Measurements from ENCODE around the gene DENND1A.
A peak's percentile ranks its signal among the peaks of the same experiment; 100 is the strongest.
"Not testable (repeated sequence)": the region's sequence is repeated elsewhere in the genome, so short reads cannot be mapped to it uniquely, and the experiment has no call there.

The DENND1A gene

GRCh38 chr9:123948286-123948685 is 18.4 kb upstream of the DENND1A start:
- no peak for DNase-seq (ENCODE audit: low spot score)

DNA sequence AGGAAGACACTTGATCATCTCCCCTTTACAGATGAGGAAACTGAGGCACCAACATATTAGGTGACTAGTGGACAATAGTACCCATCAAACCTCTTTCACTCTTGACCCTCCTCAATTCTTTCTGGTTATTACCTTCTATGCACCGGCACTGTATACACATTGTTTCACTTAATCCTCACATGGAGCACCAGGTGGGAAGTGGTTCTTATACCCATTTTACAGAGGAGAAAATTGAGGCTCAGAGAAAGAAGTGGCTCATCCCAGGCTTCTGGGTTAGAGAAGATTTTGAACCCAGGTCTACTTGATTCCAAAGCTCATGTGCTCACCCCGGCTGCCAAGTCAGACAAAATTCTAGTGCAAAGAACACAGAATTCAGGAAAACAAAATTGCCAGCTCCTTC is 17.4 kb upstream of the DENND1A start:
- no peak for DNase-seq (ENCODE audit: low spot score)

DNA sequence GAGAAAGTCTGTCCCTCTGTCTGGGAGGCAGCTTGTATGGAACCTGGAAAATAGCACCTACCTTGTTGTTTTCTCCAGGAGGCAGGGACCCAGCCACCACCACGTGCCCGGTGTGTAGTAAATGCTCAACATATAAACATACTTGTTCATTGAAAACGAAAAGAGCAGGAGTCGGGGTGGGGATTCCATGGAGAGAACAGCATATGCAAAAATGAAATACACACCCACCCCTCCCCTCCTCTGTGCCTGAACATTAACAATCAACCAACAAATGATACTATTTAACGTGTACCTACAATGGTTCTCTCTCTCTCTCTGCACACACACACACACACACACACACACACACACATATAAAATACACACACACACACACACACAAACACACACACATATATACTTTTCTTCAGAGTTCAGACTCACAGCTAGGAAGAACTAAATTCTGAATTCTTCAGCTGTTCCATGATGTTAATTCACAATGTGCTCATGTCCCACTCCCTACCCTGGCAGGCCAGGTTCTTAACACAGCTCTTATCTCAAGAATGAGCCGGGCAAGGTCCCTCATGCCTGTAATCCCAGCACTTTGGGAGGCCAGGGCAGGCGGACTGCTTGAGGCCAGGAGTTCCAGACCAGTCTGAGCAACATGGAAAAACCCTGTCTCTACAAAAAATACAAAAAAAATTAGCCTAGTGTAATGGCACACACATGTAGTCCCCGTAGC is 16.3 kb upstream of the DENND1A start:
- DNase-seq (ENCODE audit: low spot score) = no peak

- DNase-seq (ENCODE audit: low spot score) = no peak
Observed at GRCh38 chr9:123945532-123945931, 15.6 kb upstream of the DENND1A start.

GRCh38 chr9:123944464-123944863 is 14.5 kb upstream of the DENND1A start:
- not testable (repeated sequence) for DNase-seq (ENCODE audit: low spot score)

DNA sequence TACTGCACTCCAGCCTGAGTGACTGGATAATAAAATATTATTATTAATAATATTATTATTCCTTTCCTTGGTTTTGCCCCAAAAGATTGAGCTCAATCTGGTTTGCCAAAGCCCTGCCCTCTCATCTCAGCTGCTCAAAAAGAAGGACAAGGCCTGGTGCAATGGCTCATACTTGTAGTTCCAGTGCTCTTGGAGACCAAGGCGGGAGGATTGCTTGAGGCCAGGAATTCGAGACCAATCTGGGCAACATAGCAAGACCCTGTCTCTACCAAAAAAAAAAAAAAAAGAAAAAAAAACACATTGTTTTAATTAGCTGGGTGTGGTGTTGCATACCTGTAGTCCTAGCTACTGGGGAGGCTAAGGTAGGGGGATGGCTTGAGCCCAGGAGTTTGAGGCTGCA is 13.7 kb upstream of the DENND1A start:
- no peak for DNase-seq (ENCODE audit: low spot score)

DNA sequence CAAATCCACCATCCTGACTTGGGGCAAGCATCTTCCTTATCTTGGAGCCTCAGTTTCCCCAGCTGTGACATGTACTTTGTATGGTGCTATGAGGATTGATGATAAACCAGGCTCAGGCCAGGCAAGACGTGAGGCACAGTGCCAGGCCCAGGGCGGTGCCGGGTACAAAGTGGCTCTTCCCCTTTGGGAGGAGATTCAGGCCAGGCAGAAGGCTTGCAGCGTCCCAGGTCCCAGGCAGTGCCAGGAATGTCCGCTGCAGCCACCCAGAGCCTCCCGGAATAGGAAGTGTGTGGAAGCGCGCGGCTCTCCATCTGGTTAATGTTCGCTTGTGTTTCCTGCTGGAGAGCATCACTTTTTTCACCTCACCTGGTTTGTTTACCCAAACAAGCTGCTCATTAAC is 12.6 kb upstream of the DENND1A start:
- DNase-seq (ENCODE audit: low spot score) = no peak

DNA sequence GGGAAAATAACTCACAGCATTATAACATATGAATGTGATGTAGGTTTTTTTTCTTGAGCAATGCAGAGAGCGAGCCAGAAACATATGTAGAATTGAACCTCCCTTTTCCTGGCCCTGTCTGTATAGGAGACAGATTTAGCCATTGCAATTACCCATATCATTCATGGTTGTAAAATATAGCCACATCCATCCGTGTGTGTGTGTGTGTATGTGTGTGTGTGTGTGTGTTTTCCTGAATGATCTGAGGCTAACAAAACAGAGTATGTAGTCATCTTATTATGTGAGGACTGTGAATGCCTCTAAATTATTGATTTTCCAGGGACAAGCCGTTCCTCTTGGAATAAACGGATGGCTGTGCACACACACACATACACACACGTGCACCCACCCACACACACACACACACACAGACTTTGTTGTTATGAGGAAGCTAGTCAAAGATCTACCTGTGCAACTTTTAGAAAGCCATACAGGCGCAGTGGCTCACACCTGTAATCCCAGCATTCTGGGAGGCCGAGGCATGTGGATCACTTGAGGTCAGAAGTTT is 11.7 kb upstream of the DENND1A start:
- no peak for DNase-seq (ENCODE audit: low spot score)

DNA sequence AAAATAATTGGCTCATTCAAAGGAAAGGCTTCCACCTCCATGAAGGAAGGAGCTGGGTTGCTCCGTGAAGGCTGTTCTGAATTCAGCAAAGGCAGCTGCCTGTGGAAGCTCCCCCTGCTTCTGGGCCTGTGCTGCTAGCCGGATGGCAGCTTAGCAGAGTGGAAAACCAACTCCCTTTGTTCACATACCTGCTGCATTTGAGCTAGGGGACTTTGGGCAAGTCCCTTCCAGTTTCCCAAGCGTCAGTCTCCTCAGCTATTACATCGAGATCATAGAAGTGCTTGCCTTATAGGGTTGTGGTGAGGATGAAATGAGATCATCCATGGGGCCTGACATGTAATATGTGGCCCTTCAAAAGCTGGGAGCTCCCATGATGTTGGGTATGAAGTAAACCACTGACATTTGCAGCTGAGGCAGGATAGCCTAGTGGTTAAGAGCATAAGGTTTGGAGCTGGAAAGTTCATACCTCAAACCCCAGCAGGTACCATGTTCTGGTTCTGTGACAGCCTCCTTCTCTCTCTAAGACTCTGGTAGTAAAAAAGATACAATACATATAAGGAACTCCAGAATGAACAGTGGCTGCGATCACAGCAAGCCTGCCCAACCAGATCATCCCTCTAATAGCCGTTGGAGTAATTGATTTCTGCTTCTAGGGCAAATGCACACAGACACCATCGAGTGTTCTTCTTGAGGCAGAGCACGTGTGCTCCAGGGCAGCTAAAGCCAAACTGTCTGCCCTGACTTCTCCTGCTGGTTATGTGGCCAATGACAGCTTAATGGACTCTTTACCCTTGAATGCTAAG is 11.0 kb upstream of the DENND1A start:
- no peak for DNase-seq (ENCODE audit: low spot score)

GRCh38 chr9:123938401-123938800 is 8.5 kb upstream of the DENND1A start:
- no peak for DNase-seq (ENCODE audit: low spot score)

GRCh38 chr9:123936575-123936974 is 6.6 kb upstream of the DENND1A start:
- not testable (repeated sequence) for DNase-seq (ENCODE audit: low spot score)

- peak; percentile 61 for DNase-seq (ENCODE audit: low spot score)
Observed at GRCh38 chr9:123933440-123934212, 3.7 kb upstream of the DENND1A start.

DNA sequence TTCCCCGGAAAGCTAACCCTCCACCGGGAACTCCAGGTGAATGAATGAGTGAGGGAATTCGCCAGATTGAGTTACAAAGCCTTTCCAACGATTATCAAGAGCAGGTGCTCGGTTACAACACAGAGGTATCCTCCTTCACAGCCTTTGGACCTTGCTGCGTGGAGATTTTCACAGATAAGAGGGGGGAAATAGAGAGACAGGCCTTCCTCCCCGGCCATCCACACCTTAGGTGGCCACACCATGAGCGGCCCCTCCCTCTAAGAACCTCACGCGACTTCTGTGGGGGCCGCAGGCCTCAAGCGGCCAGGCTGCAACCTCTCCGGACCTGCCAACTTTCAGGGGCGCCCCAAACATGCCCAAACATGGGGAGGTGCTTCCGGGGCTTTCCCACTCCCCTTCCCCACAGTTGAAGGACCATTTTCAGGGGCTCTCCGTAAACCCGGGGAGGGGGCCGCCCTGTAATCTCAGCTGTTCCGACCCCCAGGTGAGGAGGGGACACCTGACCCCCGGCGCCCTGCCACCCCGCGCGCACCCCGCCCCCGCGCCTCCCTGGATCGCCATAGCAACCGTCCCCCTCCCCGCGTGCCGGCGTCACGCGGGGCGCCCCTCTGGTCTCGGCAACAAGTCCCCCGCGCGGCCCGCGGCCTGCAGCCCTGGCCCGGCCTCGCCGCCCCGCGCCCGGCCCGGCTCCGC is 603 bp downstream of the DENND1A start:
- peak; percentile 25 for DNase-seq (ENCODE audit: low spot score)

GRCh38 chr9:123928533-123929176 is 1.3 kb downstream of the DENND1A start:
- DNase-seq (ENCODE audit: low spot score) = peak; percentile 47

- peak; percentile 23 for DNase-seq (ENCODE audit: low spot score)
Observed at GRCh38 chr9:123927625-123928532, 2.0 kb downstream of the DENND1A start.

- DNase-seq (ENCODE audit: low spot score) = no peak
Observed at GRCh38 chr9:123926941-123927340, 3.0 kb downstream of the DENND1A start.

DNA sequence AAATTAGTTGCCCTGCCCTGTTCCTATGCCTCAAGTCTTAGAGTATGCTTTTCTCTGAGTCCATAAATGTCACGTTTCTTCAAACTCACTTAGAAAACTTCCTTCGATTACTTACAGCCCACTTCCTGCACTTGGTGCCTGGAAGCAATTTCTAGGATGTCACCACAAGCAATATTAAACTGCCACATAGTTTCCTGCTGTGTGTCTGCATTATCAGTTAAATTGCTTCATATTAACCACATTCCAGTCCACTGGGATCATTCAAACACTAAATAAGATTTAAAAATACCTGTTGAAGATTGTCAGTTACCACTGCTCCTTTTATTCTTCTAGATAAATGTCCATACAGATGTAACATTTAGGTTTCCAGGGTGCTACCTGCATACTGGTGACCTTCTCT is 4.1 kb downstream of the DENND1A start:
- no peak for DNase-seq (ENCODE audit: low spot score)

- DNase-seq (ENCODE audit: low spot score) = no peak
Observed at GRCh38 chr9:123925161-123925560, 4.8 kb downstream of the DENND1A start.

GRCh38 chr9:123924727-123925126 is 5.2 kb downstream of the DENND1A start:
- no peak for DNase-seq (ENCODE audit: low spot score)

GRCh38 chr9:123923884-123924283 is 6.0 kb downstream of the DENND1A start:
- no peak for DNase-seq (ENCODE audit: low spot score)

All from AG08396 (cell line).